Mesenchymal stem cell (in vitro differentiated cells and primary cell): Measurements from ENCODE around the gene PLXDC2.

Source experiments
- DNase-seq: peaks from one replicate; pipeline ENCODE4 v3.0.0-alpha.2; 2013
- H2AFZ ChIP-seq: one replicate; pipeline ENCODE4 v1.6.1; 2013; ENCODE audit warnings: low read depth, mild to moderate bottlenecking, control low read depth, inconsistent platforms, low read length, moderate library complexity
- H2AK5ac ChIP-seq: 2 replicates; pipeline ENCODE4 v1.6.1; 2013; ENCODE audit warnings: low read length, moderate library complexity, mild to moderate bottlenecking, inconsistent platforms; ENCODE audit not compliant: severe bottlenecking
- H2BK120ac ChIP-seq: one replicate; pipeline ENCODE4 v1.6.1; 2013; ENCODE audit warnings: low read depth, mild to moderate bottlenecking, inconsistent platforms, low read length, moderate library complexity
- H2BK12ac ChIP-seq, 2 experiments: one replicate each; pipeline ENCODE4 v1.6.1; 2013; ENCODE audit warnings: inconsistent platforms in 2 of 2, low read length in 2 of 2, mild to moderate bottlenecking in 2 of 2, moderate library complexity in 2 of 2, control low read depth in 1 of 2
- H2BK15ac ChIP-seq: one replicate; pipeline ENCODE4 v1.6.1; 2013; ENCODE audit warnings: mild to moderate bottlenecking, low read depth, inconsistent platforms; ENCODE audit not compliant: poor library complexity, severe bottlenecking
- H2BK5ac ChIP-seq: 2 replicates; pipeline ENCODE4 v1.6.1; 2013; ENCODE audit warnings: low read depth, mild to moderate bottlenecking, low read length, control low read depth, inconsistent platforms; ENCODE audit not compliant: poor library complexity, severe bottlenecking
- H3K14ac ChIP-seq, 2 experiments: one replicate each; pipeline ENCODE4 v1.6.1; 2013; ENCODE audit warnings: inconsistent platforms in 2 of 2, low read length in 2 of 2, control low read depth in 1 of 2, mild to moderate bottlenecking in 1 of 2, moderate library complexity in 1 of 2
- H3K18ac ChIP-seq, 2 experiments: one replicate each; pipeline ENCODE4 v1.6.1; 2013; ENCODE audit warnings: inconsistent platforms in 2 of 2, low read length in 2 of 2, control low read depth in 1 of 2, low read depth in 1 of 2, mild to moderate bottlenecking in 1 of 2
- H3K23ac ChIP-seq, 2 experiments: one replicate each; pipeline ENCODE4 v1.6.1; 2013; ENCODE audit warnings: inconsistent platforms in 2 of 2, low read length in 2 of 2, mild to moderate bottlenecking in 2 of 2, moderate library complexity in 2 of 2, control low read depth in 1 of 2
- H3K27ac ChIP-seq: 2 replicates; pipeline ENCODE4 v1.5.1; 2013; ENCODE audit warnings: mild to moderate bottlenecking, moderate library complexity, low read length, control low read depth, inconsistent platforms; ENCODE audit not compliant: poor library complexity, severe bottlenecking
- H3K27me3 ChIP-seq, 2 experiments: 2 replicates each; pipeline versions ENCODE4 v1.6.1 to v1.7.0; 2013; ENCODE audit warnings: low read length in 2 of 2, mild to moderate bottlenecking in 2 of 2, moderate library complexity in 2 of 2, control low read depth in 1 of 2, inconsistent platforms in 1 of 2; ENCODE audit not compliant: control insufficient read depth in 1 of 2, insufficient read depth in 1 of 2
- H3K36me3 ChIP-seq, 2 experiments: 2 replicates each; pipeline versions ENCODE4 v1.6.1 to v1.7.0; 2013; ENCODE audit warnings: low read length in 2 of 2, control low read depth in 1 of 2, inconsistent platforms in 1 of 2, low read depth in 1 of 2, mild to moderate bottlenecking in 1 of 2; ENCODE audit not compliant: insufficient read depth in 2 of 2, control insufficient read depth in 1 of 2
- H3K4ac ChIP-seq, 2 experiments: one replicate each; pipeline ENCODE4 v1.6.1; 2013; ENCODE audit warnings: inconsistent platforms in 2 of 2, low read length in 2 of 2, mild to moderate bottlenecking in 2 of 2, moderate library complexity in 2 of 2, control low read depth in 1 of 2, low read depth in 1 of 2
- H3K4me1 ChIP-seq: 2 replicates; pipeline ENCODE4 v1.6.1; 2013; ENCODE audit warnings: low read depth, low read length, control low read depth; ENCODE audit not compliant: control insufficient read depth, insufficient read depth
- H3K4me2 ChIP-seq: 2 replicates; pipeline ENCODE4 v1.6.1; 2013; ENCODE audit warnings: low read length, mild to moderate bottlenecking, inconsistent platforms; ENCODE audit not compliant: poor library complexity, severe bottlenecking
- H3K4me3 ChIP-seq, 2 experiments: 2 replicates each; pipeline versions ENCODE4 v1.5.1 to v1.7.0; 2013; ENCODE audit warnings: low read length in 2 of 2, mild to moderate bottlenecking in 2 of 2, control low read depth in 1 of 2, low read depth in 1 of 2; ENCODE audit not compliant: insufficient read depth in 1 of 2
- H3K79me1 ChIP-seq: replicated peaks from 2 replicates; pipeline ENCODE4 v1.6.1; 2013; ENCODE audit warnings: mild to moderate bottlenecking, control low read depth, low read length, inconsistent platforms; ENCODE audit not compliant: poor library complexity, severe bottlenecking
- H3K9ac ChIP-seq: 2 replicates; pipeline ENCODE4 v1.7.0; 2013; ENCODE audit warnings: mild to moderate bottlenecking, low read length, moderate library complexity
- H3K9me3 ChIP-seq: 2 replicates; pipeline ENCODE4 v1.7.0; 2013; ENCODE audit warnings: mild to moderate bottlenecking, low read length; ENCODE audit not compliant: control insufficient read depth
- H4K8ac ChIP-seq: one replicate; pipeline ENCODE4 v1.6.1; 2013; ENCODE audit warnings: inconsistent platforms, mild to moderate bottlenecking, low read length, moderate library complexity
- H4K91ac ChIP-seq: one replicate; pipeline ENCODE4 v1.6.1; 2013; ENCODE audit warnings: mild to moderate bottlenecking, low read length, inconsistent platforms
- WGBS: methylation state at CpG from one replicate; pipeline ENCODE4 v1.1.7; 2013; ENCODE audit warnings: mixed read lengths; 5-methylcytosine and 5-hydroxymethylcytosine counted together

PLXDC2 gene

DNA sequence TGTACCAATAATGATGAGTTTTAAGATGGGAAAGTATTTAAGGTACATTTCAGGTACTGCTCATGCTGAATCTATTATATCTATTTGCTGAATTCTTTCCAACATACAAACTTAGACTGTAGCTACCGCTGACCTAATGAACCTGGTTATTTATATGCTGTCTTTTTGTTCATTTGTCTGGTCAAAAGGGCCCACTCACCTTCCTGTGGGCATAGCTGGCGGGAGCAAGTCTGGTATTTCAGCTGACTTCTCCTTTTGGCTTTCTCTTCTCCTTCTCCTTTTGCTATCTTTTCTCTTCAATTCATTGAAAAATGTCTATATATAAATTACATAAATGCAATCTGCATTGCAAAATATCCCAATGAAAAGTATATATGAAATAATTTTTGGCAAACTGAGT is 9.5 kb downstream of the PLXDC2 start:
- no peak overlapping the region for H3K4ac ChIP-seq
- no peak for DNase-seq
- H4K91ac ChIP-seq = no peak overlapping the region
- H2AFZ ChIP-seq = no peak overlapping the region
- no peaks in the 10 kb centered on the region for H3K36me3 ChIP-seq
- no peak overlapping the region for H4K8ac ChIP-seq
- no peak overlapping the region for H2AK5ac ChIP-seq
- no peak overlapping the region for H3K4me3 ChIP-seq
- 100% methylated on average over 1 of the region's 2 CpGs for WGBS
- H3K27me3 ChIP-seq = no peaks in the 10 kb centered on the region
- H3K14ac ChIP-seq = no peak overlapping the region
- H3K18ac ChIP-seq = no peak overlapping the region
- no peak overlapping the region for H2BK120ac ChIP-seq
- no peaks in the 10 kb centered on the region for H3K4me1 ChIP-seq
- H3K9me3 ChIP-seq = no peaks in the 10 kb centered on the region
- H3K27ac ChIP-seq = no peak overlapping the region
- H3K79me1 ChIP-seq = peaks cover 1% of the 10 kb centered on the region
- no peak overlapping the region for H3K4me2 ChIP-seq
- no peak overlapping the region for H2BK12ac ChIP-seq
- H3K9ac ChIP-seq = no peak overlapping the region
- no peak overlapping the region for H3K23ac ChIP-seq
- H2BK5ac ChIP-seq = no peak overlapping the region
- H2BK15ac ChIP-seq = no peak overlapping the region

DNA sequence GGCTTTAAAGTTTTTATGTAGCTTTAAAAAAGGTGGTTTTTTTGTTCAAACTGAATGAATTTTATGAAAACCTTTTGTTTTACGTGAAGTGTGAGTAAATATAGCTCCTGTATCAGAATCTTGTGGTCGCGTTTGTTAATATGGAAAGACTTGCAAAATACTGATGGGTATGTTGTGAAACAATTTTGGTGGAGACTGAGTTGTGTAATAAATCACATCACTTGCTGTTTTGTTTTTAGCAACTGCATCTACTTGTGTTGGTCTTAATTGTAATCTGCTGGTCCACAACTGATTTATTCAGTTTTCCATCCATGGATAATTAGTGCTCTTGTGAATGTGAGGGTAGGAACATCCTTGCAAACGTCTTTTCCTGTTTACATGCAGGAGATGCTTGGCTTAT is 10.5 kb downstream of the PLXDC2 start:
- Histone ChIP-seq H3K36me3 (no peaks in the 10 kb centered on the region), H3K9me3 (no peaks in the 10 kb centered on the region), H3K14ac (no peak overlapping the region), H3K18ac (no peak overlapping the region), H3K27me3 (no peaks in the 10 kb centered on the region), H3K4me1 (no peaks in the 10 kb centered on the region), H2BK120ac (no peak overlapping the region), H2BK12ac (no peak overlapping the region), H3K23ac (no peak overlapping the region), H2BK5ac (no peak overlapping the region), H2BK15ac (no peak overlapping the region), H3K79me1 (no peaks in the 10 kb centered on the region), H4K91ac (no peak overlapping the region), H3K27ac (no peak overlapping the region), H3K4me3 (no peak overlapping the region), H3K4ac (no peak overlapping the region), H4K8ac (no peak overlapping the region), H2AK5ac (no peak overlapping the region), H3K9ac (peak overlapping the region; percentile 31), H3K4me2 (no peak overlapping the region), H2AFZ (no peak overlapping the region)
- WGBS = 48% methylated on average over 4 of the region's 4 CpGs
- peak; percentile 87 for DNase-seq

DNA sequence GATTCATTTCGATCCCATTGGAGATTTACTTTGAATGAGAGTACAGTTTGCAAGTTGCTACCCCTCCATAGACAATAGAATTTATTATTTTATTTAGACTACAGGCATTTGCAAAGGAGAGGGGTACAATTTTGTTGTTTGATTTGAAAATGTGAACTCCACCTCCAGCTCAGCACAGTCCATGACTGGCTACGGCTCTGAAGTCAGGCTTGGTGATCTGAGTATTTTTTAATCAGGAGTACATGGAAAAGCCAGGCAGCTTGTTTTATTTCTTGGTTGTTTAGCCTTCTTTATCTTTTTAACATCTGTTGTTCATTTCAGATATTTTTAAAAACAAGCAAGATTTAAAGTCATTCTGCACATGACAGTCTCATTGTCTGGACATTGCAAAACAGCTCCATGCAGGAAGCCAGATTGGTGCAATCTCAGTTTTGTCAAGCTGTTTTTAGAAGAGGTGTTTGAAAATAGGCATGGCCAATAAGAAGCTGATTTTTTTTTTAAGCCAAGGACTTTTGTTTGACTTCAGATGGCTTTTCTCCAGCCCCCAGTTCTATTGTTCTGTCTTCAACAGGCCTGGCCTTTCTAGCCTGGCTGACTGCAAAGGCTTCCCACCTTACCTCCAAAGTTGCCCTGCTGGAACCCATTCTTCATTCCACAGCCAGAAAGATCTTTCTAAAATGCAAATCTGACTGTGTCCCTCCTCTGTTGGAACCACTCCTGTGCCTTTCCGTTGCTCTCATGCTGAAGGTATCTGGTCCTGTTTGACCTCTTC is 12.2 kb downstream of the PLXDC2 start:
- no peaks in the 10 kb centered on the region for H3K27me3 ChIP-seq

DNA sequence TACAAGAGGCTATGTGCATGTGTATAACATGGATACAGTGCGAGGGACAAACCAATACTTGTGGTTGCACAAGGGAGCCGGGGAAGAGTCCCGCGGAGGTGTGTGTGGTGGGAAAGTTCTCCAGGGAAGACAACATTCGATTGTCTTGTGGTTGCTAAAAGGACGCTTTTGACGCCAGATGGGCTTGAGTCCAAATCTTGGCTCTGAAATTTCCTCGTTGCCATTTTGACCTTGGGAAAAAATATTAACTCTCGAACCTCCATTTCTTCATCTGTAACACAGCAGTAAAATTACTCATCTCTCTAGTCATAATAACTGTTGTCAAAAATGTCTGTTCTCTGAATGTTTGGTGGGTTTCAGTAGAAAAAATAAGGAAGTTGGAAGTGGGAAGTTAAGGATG is 16.5 kb downstream of the PLXDC2 start:
- no peak overlapping the region for H2BK5ac ChIP-seq
- no peak overlapping the region for H3K9ac ChIP-seq
- 92% methylated on average over 8 of the region's 9 CpGs for WGBS
- H3K23ac ChIP-seq = no peak overlapping the region
- H2AFZ ChIP-seq = no peak overlapping the region
- no peak overlapping the region for H3K4ac ChIP-seq
- H3K14ac ChIP-seq = no peak overlapping the region
- no peak overlapping the region for H4K91ac ChIP-seq
- no peak overlapping the region for H2BK120ac ChIP-seq
- no peak overlapping the region for H2BK12ac ChIP-seq
- no peak overlapping the region for H2BK15ac ChIP-seq
- peaks cover 2% of the 10 kb centered on the region for H3K79me1 ChIP-seq
- H3K18ac ChIP-seq = no peak overlapping the region
- no peak overlapping the region for H4K8ac ChIP-seq
- DNase-seq = no peak
- no peak overlapping the region for H3K27ac ChIP-seq
- no peak overlapping the region for H3K4me3 ChIP-seq
- H3K9me3 ChIP-seq = no peaks in the 10 kb centered on the region
- peaks cover 3% of the 10 kb centered on the region for H3K4me1 ChIP-seq
- H3K36me3 ChIP-seq = no peaks in the 10 kb centered on the region
- no peaks in the 10 kb centered on the region for H3K27me3 ChIP-seq
- H2AK5ac ChIP-seq = no peak overlapping the region
- H3K4me2 ChIP-seq = no peak overlapping the region

More for the DNA sequence above, 12.2 kb downstream of the PLXDC2 start:
- H3K79me1 ChIP-seq = no peaks in the 10 kb centered on the region
- no peak for DNase-seq
- no peaks in the 10 kb centered on the region for H3K9me3 ChIP-seq
- no peak overlapping the region for H3K27ac ChIP-seq
- H3K4me3 ChIP-seq = no peak overlapping the region
- no peak overlapping the region for H3K18ac ChIP-seq
- H2BK15ac ChIP-seq = no peak overlapping the region
- H3K4me2 ChIP-seq = no peak overlapping the region
- H3K4ac ChIP-seq = no peak overlapping the region
- H2AK5ac ChIP-seq = no peak overlapping the region
- H3K36me3 ChIP-seq = no peaks in the 10 kb centered on the region
- 68% methylated on average over 2 of the region's 3 CpGs for WGBS
- H2BK5ac ChIP-seq = no peak overlapping the region
- H4K91ac ChIP-seq = no peak overlapping the region
- H3K23ac ChIP-seq = no peak overlapping the region
- H2BK12ac ChIP-seq = peak overlapping the region in 1 of 2 experiments; percentile 59
- H3K14ac ChIP-seq = no peak overlapping the region
- no peak overlapping the region for H3K9ac ChIP-seq
- H4K8ac ChIP-seq = no peak overlapping the region
- H3K4me1 ChIP-seq = peaks cover 3% of the 10 kb centered on the region
- H2BK120ac ChIP-seq = no peak overlapping the region
- no peak overlapping the region for H2AFZ ChIP-seq
